WTC11 (cell line): ENCODE data around the gene SMLR1. TPM values are rescaled to one million over a fixed set of nuclear protein-coding genes. Genes with fewer than 3 reads are reported as not detected.

Experiments used
- ATAC-seq: fragments of 200-7000 bp; cut with Tn5 transposase; 2 replicates; pipeline ENCODE4 v1.10.0; 2021; ENCODE audit warnings: mild to moderate bottlenecking, moderate library complexity
- CTCF ChIA-PET: fragments of 300-600 bp; sonication (Branson Sonifier 250); formaldehyde crosslinking; loops from one replicate; lab custom pipeline; 2021; ENCODE audit warnings: antibody characterized with exemption; lab: Charles Lee
- POLR2A ChIA-PET: fragments of 350-600 bp; sonication (Branson Sonifier 250); formaldehyde crosslinking; loops from one replicate; lab custom pipeline; 2021; ENCODE audit warnings: antibody characterized with exemption; lab: Charles Lee
- DNase-seq: peaks from one replicate; pipeline ENCODE4 v3.0.0; 2021; ENCODE audit warnings: low spot score
- H3K27ac Mint-ChIP-seq: 2 replicates; pipeline ENCODE4 v1.8.0; 2021; ENCODE audit warnings: mixed read lengths
- H3K27me3 Mint-ChIP-seq: 2 replicates; pipeline ENCODE4 v1.8.0; 2021; ENCODE audit warnings: low read depth, mild to moderate bottlenecking, moderate library complexity, mixed read lengths
- H3K36me3 Mint-ChIP-seq: 2 replicates; pipeline ENCODE4 v1.8.0; 2021; ENCODE audit warnings: mixed read lengths
- H3K4me1 Mint-ChIP-seq: 2 replicates; pipeline ENCODE4 v1.8.0; 2022; ENCODE audit warnings: mixed read lengths
- H3K4me3 Mint-ChIP-seq: 2 replicates; pipeline ENCODE4 v1.8.0; 2021; ENCODE audit warnings: mild to moderate bottlenecking, moderate library complexity, mixed read lengths
- H3K9me3 Mint-ChIP-seq: 2 replicates; pipeline ENCODE4 v1.8.0; 2021; ENCODE audit warnings: mixed read lengths
- ATF1 ChIP-seq: sonication (generic); formaldehyde crosslinking; IDR thresholded peaks from 2 replicates; pipeline ENCODE4 v1.8.1; 2023; ENCODE audit warnings: mild to moderate bottlenecking, moderate library complexity, missing genetic modification reagents
- ATF3 ChIP-seq: sonication (generic); formaldehyde crosslinking; conservative IDR thresholded peaks from 2 replicates; pipeline ENCODE4 v1.8.1; 2022; ENCODE audit warnings: mild to moderate bottlenecking, missing genetic modification reagents
- ESRRA ChIP-seq: sonication (generic); formaldehyde crosslinking; IDR thresholded peaks from 2 replicates; pipeline ENCODE4 v1.8.1; 2022; ENCODE audit warnings: mild to moderate bottlenecking, missing genetic modification reagents, borderline replicate concordance
- MXD4 ChIP-seq: fragments of 250-450 bp; sonication (Bioruptor Pico); IDR thresholded peaks from 2 replicates; pipeline ENCODE4 v1.8.0; 2021; ENCODE audit warnings: mild to moderate bottlenecking, moderate library complexity, borderline replicate concordance
- MYBL2 ChIP-seq: sonication (generic); formaldehyde crosslinking; IDR thresholded peaks from 2 replicates; pipeline ENCODE4 v1.8.1; 2023; ENCODE audit warnings: mild to moderate bottlenecking, moderate library complexity, missing genetic modification reagents
- RELA ChIP-seq: sonication (generic); formaldehyde crosslinking; IDR thresholded peaks from 2 replicates; pipeline ENCODE4 v1.8.1; 2022; ENCODE audit warnings: missing genetic modification reagents, mild to moderate bottlenecking, borderline replicate concordance
- TCF7 ChIP-seq: sonication (generic); formaldehyde crosslinking; IDR thresholded peaks from 2 replicates; pipeline ENCODE4 v1.8.0; 2022; ENCODE audit warnings: mild to moderate bottlenecking, low read depth, missing genetic modification reagents, moderate library complexity
- TEAD4 ChIP-seq: sonication (generic); formaldehyde crosslinking; IDR thresholded peaks from 2 replicates; pipeline ENCODE4 v1.8.0; 2022; ENCODE audit warnings: mild to moderate bottlenecking, missing genetic modification reagents
- ZNF219 ChIP-seq: sonication (generic); formaldehyde crosslinking; IDR thresholded peaks from 2 replicates; pipeline ENCODE4 v1.8.0; 2023; ENCODE audit warnings: missing genetic modification reagents, mild to moderate bottlenecking, borderline replicate concordance
- ZNF263 ChIP-seq: sonication (generic); formaldehyde crosslinking; IDR thresholded peaks from 2 replicates; pipeline ENCODE4 v1.8.1; 2022; ENCODE audit warnings: low read depth, mild to moderate bottlenecking, moderate library complexity, missing genetic modification reagents
- ZNF281 ChIP-seq: sonication (generic); formaldehyde crosslinking; IDR thresholded peaks from 2 replicates; pipeline ENCODE4 v1.8.0; 2023; ENCODE audit warnings: mild to moderate bottlenecking, missing genetic modification reagents
- total RNA-seq: library from RNA; stranded (reverse); gene quantifications from 3 replicates; pipeline ENCODE4 v1.2.3, GENCODE V29; 2021
- TF ChIP-seq, protein P1 (sequence below): fragments of 200-600 bp; IDR thresholded peaks from 2 replicates; pipeline ENCODE4 v1.8.0; 2022; ENCODE audit warnings: antibody characterized with exemption
- TF ChIP-seq, protein P2 (sequence below): sonication (generic); formaldehyde crosslinking; IDR thresholded peaks from 2 replicates; pipeline ENCODE4 v1.8.0; 2023; ENCODE audit warnings: missing genetic modification reagents, mild to moderate bottlenecking, borderline replicate concordance
- TF ChIP-seq, protein P3 (sequence below): sonication (generic); formaldehyde crosslinking; IDR thresholded peaks from 2 replicates; pipeline ENCODE4 v1.8.1; 2023; ENCODE audit warnings: mild to moderate bottlenecking, missing genetic modification reagents
- TF ChIP-seq, protein P4 (sequence below): sonication (generic); formaldehyde crosslinking; IDR thresholded peaks from 2 replicates; pipeline ENCODE4 v1.8.1; 2023; ENCODE audit warnings: mild to moderate bottlenecking, missing genetic modification reagents, borderline replicate concordance
- TF ChIP-seq, protein P5 (sequence below): sonication (generic); formaldehyde crosslinking; IDR thresholded peaks from 2 replicates; pipeline ENCODE4 v1.8.1; 2022; ENCODE audit warnings: mild to moderate bottlenecking, missing genetic modification reagents, moderate library complexity, borderline replicate concordance

SMLR1 gene
- total RNA-seq, 1 experiment from 2014 or later, result not detected

- DNase-seq (no peak), ATAC-seq (no peak)
- H3K4me3 Mint-ChIP-seq, result no peak overlapping the region
- H3K27me3 Mint-ChIP-seq, result no peaks in the 10 kb centered on the region
- H3K27ac Mint-ChIP-seq, result 0 out of 2 replicates have a peak overlapping the region, but pooled peaks have one; percentile 22
- POLR2A ChIA-PET, result no interaction called here
- H3K9me3 Mint-ChIP-seq, result no peaks in the 10 kb centered on the region
- peaks cover 19% of the 10 kb centered on the region for H3K4me1 Mint-ChIP-seq
- no peak for TF ChIP-seq ATF1
- TF ChIP-seq ESRRA, result no peak
- no peak for TF ChIP-seq MXD4 (CRISPR knock-in tag)
- no peak for TF ChIP-seq ZNF281 (CRISPR knock-in tag)
- TF ChIP-seq MYBL2 (CRISPR knock-in tag), result no peak
- TF ChIP-seq, protein P1, sequence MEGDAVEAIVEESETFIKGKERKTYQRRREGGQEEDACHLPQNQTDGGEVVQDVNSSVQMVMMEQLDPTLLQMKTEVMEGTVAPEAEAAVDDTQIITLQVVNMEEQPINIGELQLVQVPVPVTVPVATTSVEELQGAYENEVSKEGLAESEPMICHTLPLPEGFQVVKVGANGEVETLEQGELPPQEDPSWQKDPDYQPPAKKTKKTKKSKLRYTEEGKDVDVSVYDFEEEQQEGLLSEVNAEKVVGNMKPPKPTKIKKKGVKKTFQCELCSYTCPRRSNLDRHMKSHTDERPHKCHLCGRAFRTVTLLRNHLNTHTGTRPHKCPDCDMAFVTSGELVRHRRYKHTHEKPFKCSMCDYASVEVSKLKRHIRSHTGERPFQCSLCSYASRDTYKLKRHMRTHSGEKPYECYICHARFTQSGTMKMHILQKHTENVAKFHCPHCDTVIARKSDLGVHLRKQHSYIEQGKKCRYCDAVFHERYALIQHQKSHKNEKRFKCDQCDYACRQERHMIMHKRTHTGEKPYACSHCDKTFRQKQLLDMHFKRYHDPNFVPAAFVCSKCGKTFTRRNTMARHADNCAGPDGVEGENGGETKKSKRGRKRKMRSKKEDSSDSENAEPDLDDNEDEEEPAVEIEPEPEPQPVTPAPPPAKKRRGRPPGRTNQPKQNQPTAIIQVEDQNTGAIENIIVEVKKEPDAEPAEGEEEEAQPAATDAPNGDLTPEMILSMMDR, result no peak
- TF ChIP-seq ATF3, result no peak
- TF ChIP-seq ZNF219 (CRISPR knock-in tag), result no peak
- TF ChIP-seq, protein P2, sequence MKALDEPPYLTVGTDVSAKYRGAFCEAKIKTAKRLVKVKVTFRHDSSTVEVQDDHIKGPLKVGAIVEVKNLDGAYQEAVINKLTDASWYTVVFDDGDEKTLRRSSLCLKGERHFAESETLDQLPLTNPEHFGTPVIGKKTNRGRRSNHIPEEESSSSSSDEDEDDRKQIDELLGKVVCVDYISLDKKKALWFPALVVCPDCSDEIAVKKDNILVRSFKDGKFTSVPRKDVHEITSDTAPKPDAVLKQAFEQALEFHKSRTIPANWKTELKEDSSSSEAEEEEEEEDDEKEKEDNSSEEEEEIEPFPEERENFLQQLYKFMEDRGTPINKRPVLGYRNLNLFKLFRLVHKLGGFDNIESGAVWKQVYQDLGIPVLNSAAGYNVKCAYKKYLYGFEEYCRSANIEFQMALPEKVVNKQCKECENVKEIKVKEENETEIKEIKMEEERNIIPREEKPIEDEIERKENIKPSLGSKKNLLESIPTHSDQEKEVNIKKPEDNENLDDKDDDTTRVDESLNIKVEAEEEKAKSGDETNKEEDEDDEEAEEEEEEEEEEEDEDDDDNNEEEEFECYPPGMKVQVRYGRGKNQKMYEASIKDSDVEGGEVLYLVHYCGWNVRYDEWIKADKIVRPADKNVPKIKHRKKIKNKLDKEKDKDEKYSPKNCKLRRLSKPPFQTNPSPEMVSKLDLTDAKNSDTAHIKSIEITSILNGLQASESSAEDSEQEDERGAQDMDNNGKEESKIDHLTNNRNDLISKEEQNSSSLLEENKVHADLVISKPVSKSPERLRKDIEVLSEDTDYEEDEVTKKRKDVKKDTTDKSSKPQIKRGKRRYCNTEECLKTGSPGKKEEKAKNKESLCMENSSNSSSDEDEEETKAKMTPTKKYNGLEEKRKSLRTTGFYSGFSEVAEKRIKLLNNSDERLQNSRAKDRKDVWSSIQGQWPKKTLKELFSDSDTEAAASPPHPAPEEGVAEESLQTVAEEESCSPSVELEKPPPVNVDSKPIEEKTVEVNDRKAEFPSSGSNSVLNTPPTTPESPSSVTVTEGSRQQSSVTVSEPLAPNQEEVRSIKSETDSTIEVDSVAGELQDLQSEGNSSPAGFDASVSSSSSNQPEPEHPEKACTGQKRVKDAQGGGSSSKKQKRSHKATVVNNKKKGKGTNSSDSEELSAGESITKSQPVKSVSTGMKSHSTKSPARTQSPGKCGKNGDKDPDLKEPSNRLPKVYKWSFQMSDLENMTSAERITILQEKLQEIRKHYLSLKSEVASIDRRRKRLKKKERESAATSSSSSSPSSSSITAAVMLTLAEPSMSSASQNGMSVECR, result no peak
- H3K36me3 Mint-ChIP-seq, result no peaks in the 10 kb centered on the region
- CTCF ChIA-PET, result interaction anchor here (1.0 to 1.2 kb wide), 2 partner anchors 25 to 270 kb away, joined by 4 to 5 read pairs; no protein-coding TSS in a partner anchor
Observed at GRCh38 chr6:130847001-130847910, 20.1 kb downstream of the SMLR1 start.

- no peak for TF ChIP-seq TEAD4 (CRISPR knock-in tag)
- TF ChIP-seq RELA (CRISPR knock-in tag), result no peak
- TF ChIP-seq ESRRA, result no peak
- no peak for TF ChIP-seq ZNF263
- TF ChIP-seq, protein P3, sequence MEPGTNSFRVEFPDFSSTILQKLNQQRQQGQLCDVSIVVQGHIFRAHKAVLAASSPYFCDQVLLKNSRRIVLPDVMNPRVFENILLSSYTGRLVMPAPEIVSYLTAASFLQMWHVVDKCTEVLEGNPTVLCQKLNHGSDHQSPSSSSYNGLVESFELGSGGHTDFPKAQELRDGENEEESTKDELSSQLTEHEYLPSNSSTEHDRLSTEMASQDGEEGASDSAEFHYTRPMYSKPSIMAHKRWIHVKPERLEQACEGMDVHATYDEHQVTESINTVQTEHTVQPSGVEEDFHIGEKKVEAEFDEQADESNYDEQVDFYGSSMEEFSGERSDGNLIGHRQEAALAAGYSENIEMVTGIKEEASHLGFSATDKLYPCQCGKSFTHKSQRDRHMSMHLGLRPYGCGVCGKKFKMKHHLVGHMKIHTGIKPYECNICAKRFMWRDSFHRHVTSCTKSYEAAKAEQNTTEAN, result no peak
- TF ChIP-seq, protein P4, sequence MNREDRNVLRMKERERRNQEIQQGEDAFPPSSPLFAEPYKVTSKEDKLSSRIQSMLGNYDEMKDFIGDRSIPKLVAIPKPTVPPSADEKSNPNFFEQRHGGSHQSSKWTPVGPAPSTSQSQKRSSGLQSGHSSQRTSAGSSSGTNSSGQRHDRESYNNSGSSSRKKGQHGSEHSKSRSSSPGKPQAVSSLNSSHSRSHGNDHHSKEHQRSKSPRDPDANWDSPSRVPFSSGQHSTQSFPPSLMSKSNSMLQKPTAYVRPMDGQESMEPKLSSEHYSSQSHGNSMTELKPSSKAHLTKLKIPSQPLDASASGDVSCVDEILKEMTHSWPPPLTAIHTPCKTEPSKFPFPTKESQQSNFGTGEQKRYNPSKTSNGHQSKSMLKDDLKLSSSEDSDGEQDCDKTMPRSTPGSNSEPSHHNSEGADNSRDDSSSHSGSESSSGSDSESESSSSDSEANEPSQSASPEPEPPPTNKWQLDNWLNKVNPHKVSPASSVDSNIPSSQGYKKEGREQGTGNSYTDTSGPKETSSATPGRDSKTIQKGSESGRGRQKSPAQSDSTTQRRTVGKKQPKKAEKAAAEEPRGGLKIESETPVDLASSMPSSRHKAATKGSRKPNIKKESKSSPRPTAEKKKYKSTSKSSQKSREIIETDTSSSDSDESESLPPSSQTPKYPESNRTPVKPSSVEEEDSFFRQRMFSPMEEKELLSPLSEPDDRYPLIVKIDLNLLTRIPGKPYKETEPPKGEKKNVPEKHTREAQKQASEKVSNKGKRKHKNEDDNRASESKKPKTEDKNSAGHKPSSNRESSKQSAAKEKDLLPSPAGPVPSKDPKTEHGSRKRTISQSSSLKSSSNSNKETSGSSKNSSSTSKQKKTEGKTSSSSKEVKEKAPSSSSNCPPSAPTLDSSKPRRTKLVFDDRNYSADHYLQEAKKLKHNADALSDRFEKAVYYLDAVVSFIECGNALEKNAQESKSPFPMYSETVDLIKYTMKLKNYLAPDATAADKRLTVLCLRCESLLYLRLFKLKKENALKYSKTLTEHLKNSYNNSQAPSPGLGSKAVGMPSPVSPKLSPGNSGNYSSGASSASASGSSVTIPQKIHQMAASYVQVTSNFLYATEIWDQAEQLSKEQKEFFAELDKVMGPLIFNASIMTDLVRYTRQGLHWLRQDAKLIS (CRISPR knock-in tag), result no peak
- TF ChIP-seq TCF7 (CRISPR knock-in tag), result no peak
- TF ChIP-seq, protein P5, sequence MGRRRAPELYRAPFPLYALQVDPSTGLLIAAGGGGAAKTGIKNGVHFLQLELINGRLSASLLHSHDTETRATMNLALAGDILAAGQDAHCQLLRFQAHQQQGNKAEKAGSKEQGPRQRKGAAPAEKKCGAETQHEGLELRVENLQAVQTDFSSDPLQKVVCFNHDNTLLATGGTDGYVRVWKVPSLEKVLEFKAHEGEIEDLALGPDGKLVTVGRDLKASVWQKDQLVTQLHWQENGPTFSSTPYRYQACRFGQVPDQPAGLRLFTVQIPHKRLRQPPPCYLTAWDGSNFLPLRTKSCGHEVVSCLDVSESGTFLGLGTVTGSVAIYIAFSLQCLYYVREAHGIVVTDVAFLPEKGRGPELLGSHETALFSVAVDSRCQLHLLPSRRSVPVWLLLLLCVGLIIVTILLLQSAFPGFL (CRISPR knock-in tag), result no peak
- Mint-ChIP-seq H3K27ac (no peak overlapping the region), H3K36me3 (no peaks in the 10 kb centered on the region), H3K4me1 (peaks cover 30% of the 10 kb centered on the region), H3K27me3 (no peaks in the 10 kb centered on the region), H3K4me3 (no peak overlapping the region), H3K9me3 (no peaks in the 10 kb centered on the region)
- ChIA-PET CTCF (interaction anchor here (0.6 to 1.9 kb wide), 5 partner anchors 11 to 779 kb away, joined by 3 to 5 read pairs (median 4); partner anchors contain the start of gene MED23), POLR2A (no interaction called here)
- peak; percentile 87 for ATAC-seq
- no peak for DNase-seq
Observed at GRCh38 chr6:130848945-130849344, 21.7 kb downstream of the SMLR1 start.
